HG02870 (cell line): ENCODE data around the gene PARD6G.

Experiments
- ATAC-seq: cut with Tn5 transposase; IDR thresholded peaks from one replicate; pipeline ENCODE4 v1.9.1; 2021; ENCODE audit warnings: mild to moderate bottlenecking, moderate library complexity; ENCODE audit not compliant: unreplicated experiment

The PARD6G gene

GRCh38 chr18:80154293-80154692 is 93.0 kb downstream of the PARD6G start:
- peak; percentile 82 for ATAC-seq

- no peak for ATAC-seq
Measured at GRCh38 chr18:80149667-80150066, 97.6 kb downstream of the PARD6G start.

GRCh38 chr18:80148326-80149199 is 98.8 kb downstream of the PARD6G start:
- peak; percentile 6 for ATAC-seq

GRCh38 chr18:80147418-80148325 is 99.6 kb downstream of the PARD6G start:
- peak; percentile 79 for ATAC-seq

GRCh38 chr18:80147037-80147417 is 100.3 kb downstream of the PARD6G start:
- ATAC-seq, result peak; percentile 21

GRCh38 chr18:80145196-80145804 is 102.0 kb downstream of the PARD6G start:
- no peak for ATAC-seq

- ATAC-seq, result no peak
Measured at GRCh38 chr18:80143881-80144280, 103.4 kb downstream of the PARD6G start.

- no peak for ATAC-seq
Measured at GRCh38 chr18:80140455-80140985, 106.8 kb downstream of the PARD6G start.

GRCh38 chr18:80137976-80138375 is 109.3 kb downstream of the PARD6G start:
- ATAC-seq, result no peak

GRCh38 chr18:80137137-80137536 is 110.2 kb downstream of the PARD6G start:
- ATAC-seq, result no peak

GRCh38 chr18:80136679-80137078 is 110.6 kb downstream of the PARD6G start:
- no peak for ATAC-seq

- no peak for ATAC-seq
Measured at GRCh38 chr18:80135136-80135535, 112.2 kb downstream of the PARD6G start.

GRCh38 chr18:80133124-80133523 is 114.2 kb downstream of the PARD6G start:
- peak; percentile 45 for ATAC-seq

GRCh38 chr18:80132180-80132812 is 115.0 kb downstream of the PARD6G start:
- ATAC-seq, result no peak

- ATAC-seq, result no peak
Measured at GRCh38 chr18:80130555-80130954, 116.8 kb downstream of the PARD6G start.

- no peak for ATAC-seq
Measured at GRCh38 chr18:80129672-80130367, 117.5 kb downstream of the PARD6G start.

GRCh38 chr18:80127635-80128034 is 119.7 kb downstream of the PARD6G start:
- no peak for ATAC-seq

- ATAC-seq, result no peak
Measured at GRCh38 chr18:80126797-80127196, 120.5 kb downstream of the PARD6G start.

- ATAC-seq, result no peak
Measured at GRCh38 chr18:80124131-80124530, 123.2 kb downstream of the PARD6G start.

- ATAC-seq, result no peak
Measured at GRCh38 chr18:80120932-80121331, 126.4 kb downstream of the PARD6G start.
